K562 (cell line): Measurements from ENCODE around the gene ECI1. TPM values are rescaled to one million over a fixed set of nuclear protein-coding genes. Genes with fewer than 3 reads are reported as not detected.

Experiments
- CBX1 ChIP-seq: sonication (generic); IDR thresholded peaks from 2 replicates; pipeline ENCODE4 v1.6.1; 2016; ENCODE audit warnings: antibody characterized with exemption, low read depth, mild to moderate bottlenecking
- CCNT2 ChIP-seq: IDR thresholded peaks from 2 replicates; pipeline ENCODE4 v1.6.1; 2011; ENCODE audit warnings: borderline replicate concordance, low read depth, mild to moderate bottlenecking, moderate library complexity, mixed read lengths, low read length; ENCODE audit not compliant: insufficient read length; ENCODE audit errors: extremely low read depth
- CEBPZ ChIP-seq: fragments of 150-350 bp; IDR thresholded peaks from 2 replicates; pipeline ENCODE4 v1.6.1; 2014; ENCODE audit warnings: low read depth, mild to moderate bottlenecking, low read length, borderline replicate concordance
- ETS1 ChIP-seq: conservative IDR thresholded peaks from 2 replicates; pipeline ENCODE4 v1.6.1; 2011; ENCODE audit warnings: low read depth, mild to moderate bottlenecking, low read length; ENCODE audit not compliant: control insufficient read depth
- FOS ChIP-seq: IDR thresholded peaks from 3 replicates; pipeline ENCODE4 v1.6.1; 2011; ENCODE audit not compliant: insufficient read length; ENCODE audit errors: extremely low read depth
- MYNN ChIP-seq, 2 experiments: sonication (generic); formaldehyde crosslinking in 1 of 2; IDR thresholded peaks; 2 replicates each; pipeline versions ENCODE4 v1.5.0 to v1.6.1; 2016 to 2020; ENCODE audit warnings: antibody characterized with exemption in 1 of 2, missing genetic modification reagents in 1 of 2
- NFE2L1 ChIP-seq: fragments of 450-650 bp; IDR thresholded peaks from 2 replicates; pipeline ENCODE4 v1.6.1; 2016; ENCODE audit warnings: missing genetic modification characterization, low read depth, mild to moderate bottlenecking, missing compliant biosample characterization, moderate library complexity, borderline replicate concordance
- NFIX ChIP-seq: fragments of 250-450 bp; sonication (Bioruptor Pico); IDR thresholded peaks from 2 replicates; pipeline ENCODE4 v1.4.0; 2020; ENCODE audit warnings: low read depth, mild to moderate bottlenecking, moderate library complexity
- NUFIP1 ChIP-seq: fragments of 450-650 bp; IDR thresholded peaks from 2 replicates; pipeline ENCODE4 v1.6.1; 2018; ENCODE audit not compliant: partially characterized antibody
- OTX1 ChIP-seq: fragments of 450-650 bp; formaldehyde crosslinking; IDR thresholded peaks from 2 replicates; pipeline ENCODE4 v1.4.0; 2022; ENCODE audit warnings: mild to moderate bottlenecking
- TAF15 ChIP-seq: fragments of 200-400 bp; formaldehyde crosslinking; IDR thresholded peaks from 2 replicates; pipeline ENCODE4 v1.6.1; 2017; ENCODE audit warnings: mild to moderate bottlenecking, low read depth, low read length, moderate library complexity
- ZBTB1 ChIP-seq: sonication (generic); formaldehyde crosslinking; IDR thresholded peaks from 2 replicates; pipeline ENCODE4 v1.8.1; 2023; ENCODE audit warnings: missing genetic modification reagents, low read depth, mild to moderate bottlenecking, borderline replicate concordance
- ZNF318 ChIP-seq, 2 experiments: fragments of 450-650 bp; IDR thresholded peaks; 2 replicates each; pipeline ENCODE4 v1.6.1; 2016; ENCODE audit warnings: mild to moderate bottlenecking in 2 of 2, borderline replicate concordance in 1 of 2, low read depth in 1 of 2, moderate library complexity in 1 of 2
- ZNF76 ChIP-seq: fragments of 250-450 bp; sonication (Bioruptor Pico); IDR thresholded peaks from 2 replicates; pipeline ENCODE4 v1.4.0; 2020; ENCODE audit warnings: mild to moderate bottlenecking, moderate library complexity, borderline replicate concordance
- ZNF785 ChIP-seq: fragments of 250-450 bp; sonication (Bioruptor Pico); IDR thresholded peaks from 2 replicates; pipeline ENCODE4 v1.4.0; 2020; ENCODE audit warnings: mild to moderate bottlenecking
- polyA plus RNA-seq, 8 experiments: library from polyadenylated mRNA; depleted of rRNA in 4 of 8; stranded (reverse) in 5 of 8; unstranded in 3 of 8; fragments of >200 nt; fragmentation: Nextera tagmentation in 2 of 8; fragmentation: Illumina TruSeq in 1 of 8; extraction: Ambion mirVana in 2 of 8; extraction: Trizol in 1 of 8; gene quantifications; 2 replicates each; pipeline versions ENCODE4 v1.2.1 to v1.2.3, GENCODE V29; 2011 to 2014; ENCODE audit warnings: inconsistent platforms in 1 of 8, missing spikeins in 1 of 8
- total RNA-seq, 7 experiments: library from RNA; depleted of rRNA in 6 of 7; stranded (reverse); fragments of >200 nt in 6 of 7; fragmentation: Illumina TruSeq in 2 of 7; extraction: Trizol in 2 of 7; gene quantifications; 2 replicates each; pipeline versions ENCODE4 v1.2.1 to v1.2.3, GENCODE V29; 2011 to 2021; ENCODE audit warnings: low replicate concordance in 1 of 7

The ECI1 gene
- total and polyA plus RNA-seq, 9 of the 15 experiments (the other 6 are each of a cell fraction or from before 2014, with no cell fraction given), result 4.7 to 189 (median 54.0) TPM

GRCh38 chr16:2214719-2214968 lies 36.7 kb downstream of the ECI1 start, which contains the start of gene PGP (continued):
- TF ChIP-seq ZNF318 (IDR thresholded peaks at IDR 0.05; ENCODE audit: borderline replicate concordance in 1 of 2, low read depth in 1 of 2), result no peak
- peak; percentile 99 for TF ChIP-seq FOS
- no peak for TF ChIP-seq ZBTB1 (CRISPR knock-in tag)
- TF ChIP-seq TAF15, result no peak
- TF ChIP-seq NUFIP1, result no peak
- no peak; the same call in 1 of the 2 replicates for TF ChIP-seq ZNF785 (CRISPR knock-in tag)
- TF ChIP-seq ETS1, result no peak
- TF ChIP-seq CCNT2, result no peak
- peak; percentile 61; the same call in 1 of the 2 replicates for TF ChIP-seq CEBPZ
- TF ChIP-seq MYNN (IDR thresholded peaks at IDR 0.05), result no peak
- TF ChIP-seq MYNN (CRISPR knock-in tag; IDR thresholded peaks at IDR 0.05), result no peak
- peak; percentile 96 for TF ChIP-seq OTX1 (CRISPR knock-in tag)
- no peak for TF ChIP-seq CBX1
- TF ChIP-seq NFIX (CRISPR knock-in tag), result no peak
- TF ChIP-seq NFE2L1 (tag), result no peak
- no peak for TF ChIP-seq ZNF76 (CRISPR knock-in tag)
